Hepatocyte (in vitro differentiated cells): ENCODE data around the gene STARD13.

Experiments
- CTCF ChIP-seq: fragments of 200-600 bp; sonication (generic); IDR thresholded peaks from 2 replicates; pipeline ENCODE4 v1.5.1; 2016; ENCODE audit warnings: antibody characterized with exemption, mild to moderate bottlenecking; ENCODE audit not compliant: poor library complexity
- EZH2 ChIP-seq: fragments of 200-600 bp; sonication (generic); IDR thresholded peaks from 2 replicates; pipeline ENCODE4 v1.6.1; 2016; ENCODE audit warnings: antibody characterized with exemption, mild to moderate bottlenecking, borderline replicate concordance

GRCh38 chr13:33158816-33159215 lies 126.7 kb downstream of the STARD13 start:
- TF ChIP-seq CTCF (no peak), EZH2 (no peak)
